ENCODE data around the gene BLNK. TPM values are rescaled to one million over a fixed set of nuclear protein-coding genes. Genes with fewer than 3 reads are reported as not detected.
A peak's percentile ranks its signal among the peaks of the same experiment; 100 is the strongest.

The BLNK gene
- total and polyA plus RNA-seq, 2 donors (not counting 1 experiment from before 2014, with no cell fraction given), result 153 to 205 TPM

DNA sequence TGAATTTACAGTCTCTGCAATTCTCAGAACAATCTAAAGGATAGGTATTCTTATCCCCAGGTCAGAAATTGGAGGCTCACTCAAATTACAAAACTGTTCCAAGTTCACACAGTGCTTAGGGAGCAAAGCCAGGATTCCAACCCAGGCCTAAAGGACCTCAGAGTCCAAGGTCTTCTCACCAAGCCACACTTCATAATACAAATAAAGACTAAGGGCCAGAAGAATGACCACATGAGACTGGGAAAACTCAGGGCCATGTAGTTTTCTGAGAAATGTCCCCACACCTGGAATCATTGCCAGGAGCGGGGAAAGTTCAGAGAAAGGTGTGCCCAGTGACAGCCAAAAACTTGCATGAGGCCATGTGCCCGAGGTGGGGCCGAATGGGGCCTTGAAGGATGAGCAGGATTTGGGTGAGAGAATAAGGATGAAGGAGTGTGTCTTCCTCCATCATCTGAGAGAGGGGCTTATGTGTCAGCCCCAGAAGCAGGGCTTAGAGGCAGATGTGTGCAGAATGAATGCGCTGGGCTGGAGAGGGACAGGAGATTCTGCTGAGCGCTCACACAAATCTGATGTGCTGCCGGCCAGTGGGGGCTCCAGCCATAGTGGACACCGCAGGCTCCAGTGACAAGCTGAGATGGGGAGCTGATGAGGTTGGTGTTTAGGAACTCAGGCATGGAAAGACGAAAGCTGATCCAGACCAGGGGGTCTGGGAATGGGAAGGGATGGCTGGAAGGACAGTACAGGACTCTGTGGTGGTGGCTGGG, 35.9 kb downstream of the BLNK start:
- H3K9me3 ChIP-seq (ENCODE audit: control extremely low read depth in 1 of 3, control insufficient read depth in 2 of 3, insufficient read depth in 1 of 3, low read length in 2 of 3), result no peaks in the 10 kb centered on the region
- peak overlapping the region; percentile 65 for H3K4me2 ChIP-seq (replicated peaks; ENCODE audit: low read depth, low read length, poor library complexity, severe bottlenecking)
- peak overlapping the region; percentile 90 for H3K27ac Mint-ChIP-seq
- peaks cover 37% of the 10 kb centered on the region for H4K20me1 ChIP-seq (ENCODE audit: control insufficient read depth, insufficient read depth, low read length, poor library complexity, severe bottlenecking)
- intact Hi-C loops (cut with micrococcal nuclease), result loop anchor here (1.0 kb wide), 1 partner anchor 9 kb away; no protein-coding TSS in a partner anchor
- H3K9me3 Mint-ChIP-seq (ENCODE audit: insufficient read depth), result no peaks in the 10 kb centered on the region
- TF ChIP-seq EZH2 (IDR thresholded peaks at IDR 0.05; ENCODE audit: borderline replicate concordance, insufficient read depth, low read depth, low read length, poor library complexity, severe bottlenecking), result no peak
- TF ChIP-seq, protein P1, sequence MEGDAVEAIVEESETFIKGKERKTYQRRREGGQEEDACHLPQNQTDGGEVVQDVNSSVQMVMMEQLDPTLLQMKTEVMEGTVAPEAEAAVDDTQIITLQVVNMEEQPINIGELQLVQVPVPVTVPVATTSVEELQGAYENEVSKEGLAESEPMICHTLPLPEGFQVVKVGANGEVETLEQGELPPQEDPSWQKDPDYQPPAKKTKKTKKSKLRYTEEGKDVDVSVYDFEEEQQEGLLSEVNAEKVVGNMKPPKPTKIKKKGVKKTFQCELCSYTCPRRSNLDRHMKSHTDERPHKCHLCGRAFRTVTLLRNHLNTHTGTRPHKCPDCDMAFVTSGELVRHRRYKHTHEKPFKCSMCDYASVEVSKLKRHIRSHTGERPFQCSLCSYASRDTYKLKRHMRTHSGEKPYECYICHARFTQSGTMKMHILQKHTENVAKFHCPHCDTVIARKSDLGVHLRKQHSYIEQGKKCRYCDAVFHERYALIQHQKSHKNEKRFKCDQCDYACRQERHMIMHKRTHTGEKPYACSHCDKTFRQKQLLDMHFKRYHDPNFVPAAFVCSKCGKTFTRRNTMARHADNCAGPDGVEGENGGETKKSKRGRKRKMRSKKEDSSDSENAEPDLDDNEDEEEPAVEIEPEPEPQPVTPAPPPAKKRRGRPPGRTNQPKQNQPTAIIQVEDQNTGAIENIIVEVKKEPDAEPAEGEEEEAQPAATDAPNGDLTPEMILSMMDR (IDR thresholded peaks at IDR 0.05), result no peak
- peak overlapping the region; percentile 15 for H3K9ac ChIP-seq (ENCODE audit: low read length)
- H3K79me2 ChIP-seq (ENCODE audit: control insufficient read depth, insufficient read depth, low read length), result peaks cover 100% of the 10 kb centered on the region
- no peaks in the 10 kb centered on the region for H3K27me3 Mint-ChIP-seq
- peak; percentile 32 for ATAC-seq (ENCODE audit: low read depth)
- no peaks in the 10 kb centered on the region for H3K27me3 ChIP-seq (replicated peaks in 1 of 4; ENCODE audit: control extremely low read depth in 1 of 4, control insufficient read depth in 3 of 4, insufficient read depth in 4 of 4, low read length in 3 of 4)
- ChIA-PET CTCF (interaction anchor here (0.8 to 18.4 kb wide), 4 partner anchors 20 to 219 kb away, joined by 3 to 964 read pairs (median 4); no protein-coding TSS in a partner anchor), POLR2A (interaction anchor here (1.4 kb wide), 1 partner anchor 38 kb away, joined by 4 read pairs; no protein-coding TSS in a partner anchor)
- H3K4me3 ChIP-seq (ENCODE audit: control extremely low read depth in 1 of 5, extremely low read depth in 1 of 5, insufficient read depth in 1 of 5, low read depth in 2 of 5, low read length in 4 of 5), result peak overlapping the region in 1 of 5 experiments; percentile 8
- WGBS (ENCODE audit: insufficient coverage), result 47% methylated on average over 8 of the region's 8 CpGs
- no peak for DNase-seq
- no peak overlapping the region for H2AFZ ChIP-seq (ENCODE audit: insufficient read depth, low read depth, low read length, poor library complexity, severe bottlenecking)
- H3K4me1 Mint-ChIP-seq, result peaks cover 87% of the 10 kb centered on the region
- peak overlapping the region; percentile 76 for H3K4me3 Mint-ChIP-seq
- H3K27ac ChIP-seq (ENCODE audit: low read length in 2 of 2), result peak overlapping the region; percentile 50 to 77
- H3K4me1 ChIP-seq (ENCODE audit: control insufficient read depth in 2 of 2, insufficient read depth in 2 of 2, low read length in 2 of 2), result peaks cover 58 to 76% of the 10 kb centered on the region in 2 donors
- H3K36me3 ChIP-seq (replicated peaks in 1 of 2; ENCODE audit: control extremely low read depth in 1 of 2, control insufficient read depth in 1 of 2, extremely low read depth in 1 of 2, insufficient read depth in 2 of 2, low read length in 1 of 2), result peaks cover 0 to 90% of the 10 kb centered on the region in 2 experiments

DNA sequence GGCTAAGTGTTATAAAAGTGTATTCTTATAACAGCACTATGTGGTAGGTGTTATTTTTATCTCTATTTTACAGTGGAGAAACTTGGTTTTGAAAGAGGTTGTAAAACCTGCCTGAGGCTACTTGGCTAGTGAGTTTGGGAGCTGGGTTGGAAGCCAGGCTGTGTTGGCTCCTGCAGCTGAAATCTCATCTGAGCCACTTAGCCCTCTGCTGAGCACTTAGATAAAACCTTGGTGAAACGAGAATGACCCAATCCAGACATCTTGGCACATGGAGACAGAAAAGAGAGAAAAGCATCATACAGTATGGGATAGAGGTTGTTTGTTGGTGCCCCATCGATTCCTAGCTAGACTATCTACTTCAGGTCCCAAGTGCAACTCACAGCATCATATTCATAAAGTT, 37.4 kb downstream of the BLNK start:
- Histone ChIP-seq H3K27me3 (replicated peaks in 1 of 4; ENCODE audit: control extremely low read depth in 1 of 4, control insufficient read depth in 3 of 4, insufficient read depth in 4 of 4, low read length in 3 of 4) (no peaks in the 10 kb centered on the region), H3K36me3 (replicated peaks in 1 of 2; ENCODE audit: control extremely low read depth in 1 of 2, control insufficient read depth in 1 of 2, extremely low read depth in 1 of 2, insufficient read depth in 2 of 2, low read length in 1 of 2) (peaks cover 0 to 90% of the 10 kb centered on the region in 2 experiments), H3K4me3 (ENCODE audit: control extremely low read depth in 1 of 5, extremely low read depth in 1 of 5, insufficient read depth in 1 of 5, low read depth in 2 of 5, low read length in 4 of 5) (no peak overlapping the region), H2AFZ (ENCODE audit: insufficient read depth, low read depth, low read length, poor library complexity, severe bottlenecking) (no peak overlapping the region), H3K4me1 (ENCODE audit: control insufficient read depth in 2 of 2, insufficient read depth in 2 of 2, low read length in 2 of 2) (peaks cover 57 to 75% of the 10 kb centered on the region in 2 donors), H3K27ac (ENCODE audit: low read length in 2 of 2) (peak overlapping the region in 1 of 2 donors; percentile 77), H4K20me1 (ENCODE audit: control insufficient read depth, insufficient read depth, low read length, poor library complexity, severe bottlenecking) (peaks cover 34% of the 10 kb centered on the region), H3K9me3 (ENCODE audit: control extremely low read depth in 1 of 3, control insufficient read depth in 2 of 3, insufficient read depth in 1 of 3, low read length in 2 of 3) (no peaks in the 10 kb centered on the region), H3K9ac (ENCODE audit: low read length) (no peak overlapping the region), H3K4me2 (replicated peaks; ENCODE audit: low read depth, low read length, poor library complexity, severe bottlenecking) (no peak overlapping the region), H3K79me2 (ENCODE audit: control insufficient read depth, insufficient read depth, low read length) (peaks cover 99% of the 10 kb centered on the region)
- DNase-seq (no peak), ATAC-seq (ENCODE audit: low read depth) (no peak)
- Mint-ChIP-seq H3K9me3 (ENCODE audit: insufficient read depth) (no peaks in the 10 kb centered on the region), H3K4me1 (peaks cover 86% of the 10 kb centered on the region), H3K4me3 (no peak overlapping the region), H3K27me3 (no peaks in the 10 kb centered on the region), H3K27ac (peak overlapping the region; percentile 66)
- intact Hi-C loops (cut with micrococcal nuclease), result no loop called here
- CTCF ChIA-PET, result interaction anchor here (1.1 to 18.4 kb wide), 5 partner anchors 35 to 217 kb away, joined by 3 to 964 read pairs (median 4); no protein-coding TSS in a partner anchor
- no peak for TF ChIP-seq EZH2 (IDR thresholded peaks at IDR 0.05; ENCODE audit: borderline replicate concordance, insufficient read depth, low read depth, low read length, poor library complexity, severe bottlenecking)
- TF ChIP-seq, protein P1 (IDR thresholded peaks at IDR 0.05), result no peak
- WGBS (ENCODE audit: insufficient coverage), result 90% methylated on average over 1 of the region's 2 CpGs
- POLR2A ChIA-PET, result interaction anchor here (1.4 kb wide), 1 partner anchor 39 kb away, joined by 4 read pairs; no protein-coding TSS in a partner anchor

Measured in B cell (primary cell).